ENCODE measurements around the gene LYRM2. TPM values are rescaled to one million over a fixed set of nuclear protein-coding genes. Genes with fewer than 3 reads are reported as not detected.
"Not testable (repeated sequence)": the region's sequence is repeated elsewhere in the genome, so short reads cannot be mapped to it uniquely, and the experiment has no call there.

Gene LYRM2
- polyA plus RNA-seq, 3 donors from 2014 or later: 56.5 to 69.4 (median 66.8) TPM

- not testable (repeated sequence) for DNase-seq; H3K9me3 Mint-ChIP-seq; H3K27me3 Mint-ChIP-seq (ENCODE audit: low read depth in 3 of 3)
- Mint-ChIP-seq H3K36me3 (peaks cover 10 to 22% (median 15%) of the 10 kb centered on the region in 3 donors), H3K27ac (peak overlapping the region in 4 of 6 donors; percentile 18 to 49 (median 48)), H3K4me3 (peak overlapping the region in 2 of 5 donors; percentile 22 to 25), H3K4me1 (peaks cover 20 to 38% of the 10 kb centered on the region in 2 donors)
Measured at GRCh38 chr6:89636412-89636811, 2.1 kb downstream of the LYRM2 start.

- Mint-ChIP-seq H3K27me3 (ENCODE audit: low read depth in 3 of 3) (peaks cover 0 to 2% (median 0%) of the 10 kb centered on the region in 3 donors), H3K36me3 (peaks cover under 1 to 15% (median 12%) of the 10 kb centered on the region in 3 donors), H3K27ac (no peak overlapping the region), H3K4me1 (peaks cover 0 to 1% of the 10 kb centered on the region in 2 donors), H3K9me3 (no peaks in the 10 kb centered on the region), H3K4me3 (no peak overlapping the region)
- DNase-seq: no peak
Measured at GRCh38 chr6:89630488-89630887, 8.1 kb downstream of the LYRM2 start.

- Mint-ChIP-seq H3K4me3 (no peak overlapping the region), H3K4me1 (no peaks in the 10 kb centered on the region), H3K27me3 (ENCODE audit: low read depth in 3 of 3) (peaks cover 0 to 2% (median 0%) of the 10 kb centered on the region in 3 donors), H3K9me3 (no peaks in the 10 kb centered on the region), H3K27ac (no peak overlapping the region), H3K36me3 (peaks cover 0 to 13% (median 2%) of the 10 kb centered on the region in 3 donors)
- DNase-seq: no peak
Measured at GRCh38 chr6:89623749-89624148, 14.8 kb downstream of the LYRM2 start.

- no peak for DNase-seq
- no peaks in the 10 kb centered on the region for H3K4me1 Mint-ChIP-seq
- H3K4me3 Mint-ChIP-seq: no peak overlapping the region
- no peak overlapping the region for H3K27ac Mint-ChIP-seq
- H3K9me3 Mint-ChIP-seq: no peaks in the 10 kb centered on the region
- peaks cover 0 to 1% (median 0%) of the 10 kb centered on the region in 3 donors for H3K27me3 Mint-ChIP-seq (ENCODE audit: low read depth in 3 of 3)
- peaks cover 0 to 7% (median 2%) of the 10 kb centered on the region in 3 donors for H3K36me3 Mint-ChIP-seq
Measured at GRCh38 chr6:89619567-89619966, 19.0 kb downstream of the LYRM2 start.

- H3K9me3 Mint-ChIP-seq: no peaks in the 10 kb centered on the region
- no peak overlapping the region for H3K27ac Mint-ChIP-seq
- H3K4me1 Mint-ChIP-seq: no peaks in the 10 kb centered on the region
- peaks cover 5 to 7% (median 6%) of the 10 kb centered on the region in 3 donors for H3K36me3 Mint-ChIP-seq
- no peak for DNase-seq
- peaks cover 0 to 1% (median 0%) of the 10 kb centered on the region in 3 donors for H3K27me3 Mint-ChIP-seq (ENCODE audit: low read depth in 3 of 3)
- H3K4me3 Mint-ChIP-seq: no peak overlapping the region
Measured at GRCh38 chr6:89618026-89618425, 20.5 kb downstream of the LYRM2 start.

GRCh38 chr6:89616531-89616930 is 22.0 kb downstream of the LYRM2 start:
- Mint-ChIP-seq H3K27ac (no peak overlapping the region), H3K4me1 (no peaks in the 10 kb centered on the region), H3K27me3 (ENCODE audit: low read depth in 3 of 3) (peaks cover 0 to 1% (median 0%) of the 10 kb centered on the region in 3 donors), H3K36me3 (peaks cover 5 to 7% (median 6%) of the 10 kb centered on the region in 3 donors), H3K9me3 (no peaks in the 10 kb centered on the region), H3K4me3 (no peak overlapping the region)
- no peak for DNase-seq

GRCh38 chr6:89615882-89616281 is 22.7 kb downstream of the LYRM2 start:
- Mint-ChIP-seq H3K36me3 (peaks cover 4 to 6% (median 5%) of the 10 kb centered on the region in 3 donors), H3K9me3 (no peaks in the 10 kb centered on the region)

GRCh38 chr6:89613790-89614189 is 24.8 kb downstream of the LYRM2 start:
- Mint-ChIP-seq H3K4me1 (no peaks in the 10 kb centered on the region), H3K36me3 (peaks cover 4 to 6% (median 5%) of the 10 kb centered on the region in 3 donors), H3K4me3 (no peak overlapping the region), H3K9me3 (no peaks in the 10 kb centered on the region), H3K27me3 (ENCODE audit: low read depth in 3 of 3) (peaks cover 0 to 1% (median 0%) of the 10 kb centered on the region in 3 donors), H3K27ac (no peak overlapping the region)
- no peak for DNase-seq

More at GRCh38 chr6:89615882-89616281, 22.7 kb downstream of the LYRM2 start:
- Mint-ChIP-seq H3K27ac (no peak overlapping the region), H3K4me3 (no peak overlapping the region), H3K4me1 (no peaks in the 10 kb centered on the region), H3K27me3 (ENCODE audit: low read depth in 3 of 3) (peaks cover 0 to 1% (median 0%) of the 10 kb centered on the region in 3 donors)
- DNase-seq: no peak

GRCh38 chr6:89612121-89612520 is 26.4 kb downstream of the LYRM2 start:
- H3K4me1 Mint-ChIP-seq: no peaks in the 10 kb centered on the region
- DNase-seq: no peak
- no peak overlapping the region for H3K4me3 Mint-ChIP-seq
- H3K27ac Mint-ChIP-seq: no peak overlapping the region
- peaks cover 0 to 1% (median 0%) of the 10 kb centered on the region in 3 donors for H3K27me3 Mint-ChIP-seq (ENCODE audit: low read depth in 3 of 3)
- H3K36me3 Mint-ChIP-seq: peaks cover 0 to 6% (median 5%) of the 10 kb centered on the region in 3 donors
- no peaks in the 10 kb centered on the region for H3K9me3 Mint-ChIP-seq

GRCh38 chr6:89611666-89612065 is 26.9 kb downstream of the LYRM2 start:
- Mint-ChIP-seq H3K4me3 (no peak overlapping the region), H3K27me3 (ENCODE audit: low read depth in 3 of 3) (no peaks in the 10 kb centered on the region), H3K27ac (no peak overlapping the region), H3K36me3 (peaks cover 0 to 6% (median 5%) of the 10 kb centered on the region in 3 donors), H3K4me1 (no peaks in the 10 kb centered on the region), H3K9me3 (no peaks in the 10 kb centered on the region)
- no peak for DNase-seq

GRCh38 chr6:89610149-89610642 is 28.4 kb downstream of the LYRM2 start:
- no peaks in the 10 kb centered on the region for H3K27me3 Mint-ChIP-seq (ENCODE audit: low read depth in 3 of 3)
- peaks cover 0 to 6% (median 5%) of the 10 kb centered on the region in 3 donors for H3K36me3 Mint-ChIP-seq
- no peak overlapping the region for H3K4me3 Mint-ChIP-seq
- no peak overlapping the region for H3K27ac Mint-ChIP-seq
- no peaks in the 10 kb centered on the region for H3K9me3 Mint-ChIP-seq
- H3K4me1 Mint-ChIP-seq: no peaks in the 10 kb centered on the region
- DNase-seq: peak; percentile 62 to 70 (median 62)

- Mint-ChIP-seq H3K9me3 (no peaks in the 10 kb centered on the region), H3K36me3 (no peaks in the 10 kb centered on the region), H3K27ac (no peak overlapping the region), H3K4me1 (no peaks in the 10 kb centered on the region), H3K4me3 (no peak overlapping the region), H3K27me3 (ENCODE audit: low read depth in 3 of 3) (peaks cover 0 to under 1% (median 0%) of the 10 kb centered on the region in 3 donors)
- DNase-seq: no peak
Measured at GRCh38 chr6:89605861-89606260, 32.7 kb downstream of the LYRM2 start.

GRCh38 chr6:89604653-89605052 is 33.9 kb downstream of the LYRM2 start:
- H3K4me3 Mint-ChIP-seq: no peak overlapping the region
- no peaks in the 10 kb centered on the region for H3K36me3 Mint-ChIP-seq
- H3K27me3 Mint-ChIP-seq (ENCODE audit: low read depth in 3 of 3): peaks cover 0 to 2% (median 0%) of the 10 kb centered on the region in 3 donors
- H3K9me3 Mint-ChIP-seq: no peaks in the 10 kb centered on the region
- no peaks in the 10 kb centered on the region for H3K4me1 Mint-ChIP-seq
- no peak for DNase-seq
- no peak overlapping the region for H3K27ac Mint-ChIP-seq

GRCh38 chr6:89602166-89602565 is 36.4 kb downstream of the LYRM2 start:
- Mint-ChIP-seq H3K4me1 (peaks cover 0 to 5% of the 10 kb centered on the region in 2 donors), H3K36me3 (peaks cover 0 to 8% (median 0%) of the 10 kb centered on the region in 3 donors), H3K27me3 (ENCODE audit: low read depth in 3 of 3) (peaks cover 0 to 2% (median 2%) of the 10 kb centered on the region in 3 donors), H3K27ac (no peak overlapping the region), H3K4me3 (no peak overlapping the region), H3K9me3 (no peaks in the 10 kb centered on the region)
- DNase-seq: no peak

- Mint-ChIP-seq H3K36me3 (peaks cover 0 to 8% (median 0%) of the 10 kb centered on the region in 3 donors), H3K27ac (no peak overlapping the region), H3K9me3 (no peaks in the 10 kb centered on the region), H3K4me1 (peaks cover 7 to 15% of the 10 kb centered on the region in 2 donors), H3K4me3 (no peak overlapping the region), H3K27me3 (ENCODE audit: low read depth in 3 of 3) (peaks cover 0 to 4% (median 2%) of the 10 kb centered on the region in 3 donors)
- DNase-seq: no peak
Measured at GRCh38 chr6:89599727-89600126, 38.8 kb downstream of the LYRM2 start.
